H9 (cell line): ENCODE measurements around the gene PPFIA2. TPM values are rescaled to one million over a fixed set of nuclear protein-coding genes. Genes with fewer than 3 reads are reported as not detected.
A peak's percentile ranks its signal among the peaks of the same experiment; 100 is the strongest.
"Not testable (repeated sequence)": the region's sequence is repeated elsewhere in the genome, so short reads cannot be mapped to it uniquely, and the experiment has no call there.

Experiments used
- DNase-seq: peaks from one replicate; pipeline ENCODE4 v3.0.0-alpha.2; 2017
- H2AFZ ChIP-seq: one replicate; pipeline ENCODE4 v1.6.1; 2013; ENCODE audit warnings: mild to moderate bottlenecking, low read length, control low read depth, moderate library complexity
- H2AK5ac ChIP-seq: 2 replicates; pipeline ENCODE4 v1.6.1; 2013; ENCODE audit warnings: low read length, control low read depth, mixed read lengths; ENCODE audit not compliant: insufficient read length
- H2BK120ac ChIP-seq: one replicate; pipeline ENCODE4 v1.6.1; 2013; ENCODE audit warnings: low read depth, mild to moderate bottlenecking, low read length, control low read depth, inconsistent platforms; ENCODE audit not compliant: poor library complexity, severe bottlenecking
- H2BK12ac ChIP-seq: 2 replicates; pipeline ENCODE4 v1.6.1; 2013; ENCODE audit warnings: low read length, control low read depth, mixed read lengths, low read depth; ENCODE audit not compliant: insufficient read length
- H2BK15ac ChIP-seq: 2 replicates; pipeline ENCODE4 v1.6.1; 2013; ENCODE audit warnings: low read depth, low read length, control low read depth
- H2BK20ac ChIP-seq: one replicate; pipeline ENCODE4 v1.6.1; 2013; ENCODE audit warnings: low read depth, mild to moderate bottlenecking, low read length, control low read depth, inconsistent platforms; ENCODE audit not compliant: poor library complexity, severe bottlenecking
- H2BK5ac ChIP-seq: 2 replicates; pipeline ENCODE4 v1.6.1; 2013; ENCODE audit warnings: low read length, control low read depth, mixed read lengths; ENCODE audit not compliant: insufficient read length
- H3K14ac ChIP-seq: 2 replicates; pipeline ENCODE4 v1.6.1; 2013; ENCODE audit warnings: low read length, control low read depth; ENCODE audit not compliant: insufficient read depth
- H3K18ac ChIP-seq: 2 replicates; pipeline ENCODE4 v1.6.1; 2013; ENCODE audit warnings: low read depth, mild to moderate bottlenecking, mixed read lengths, low read length, control low read depth; ENCODE audit not compliant: insufficient read length
- H3K23ac ChIP-seq: 2 replicates; pipeline ENCODE4 v1.6.1; 2013; ENCODE audit warnings: low read length, control low read depth, mixed read lengths, low read depth; ENCODE audit not compliant: insufficient read length
- H3K23me2 ChIP-seq: 2 replicates; pipeline ENCODE4 v1.6.1; 2013; ENCODE audit warnings: low read depth, mild to moderate bottlenecking, mixed read lengths, low read length, control low read depth; ENCODE audit not compliant: insufficient read length, poor library complexity, severe bottlenecking
- H3K27ac ChIP-seq: 2 replicates; pipeline ENCODE4 v1.5.1; 2013; ENCODE audit warnings: low read length, control low read depth, mixed read lengths, low read depth; ENCODE audit not compliant: insufficient read length
- H3K27me3 ChIP-seq: 2 replicates; pipeline ENCODE4 v1.6.1; 2013; ENCODE audit warnings: low read length, control low read depth, inconsistent platforms; ENCODE audit not compliant: insufficient read depth
- H3K4ac ChIP-seq: 2 replicates; pipeline ENCODE4 v1.6.1; 2013; ENCODE audit warnings: low read depth, mild to moderate bottlenecking, control low read depth, inconsistent platforms, low read length, moderate library complexity
- H3K4me1 ChIP-seq: 2 replicates; pipeline ENCODE4 v1.6.1; 2013; ENCODE audit warnings: low read length, control low read depth, inconsistent platforms; ENCODE audit not compliant: insufficient read depth
- H3K4me2 ChIP-seq: 2 replicates; pipeline ENCODE4 v1.6.1; 2013; ENCODE audit warnings: low read length, control low read depth, mixed read lengths; ENCODE audit not compliant: insufficient read length, insufficient read depth
- H3K56ac ChIP-seq: 2 replicates; pipeline ENCODE4 v1.6.1; 2013; ENCODE audit warnings: low read depth, mild to moderate bottlenecking, mixed read lengths, low read length, control low read depth; ENCODE audit not compliant: insufficient read length
- H3K79me1 ChIP-seq: 2 replicates; pipeline ENCODE4 v1.6.1; 2013; ENCODE audit warnings: low read depth, mild to moderate bottlenecking, moderate library complexity, low read length, control low read depth, inconsistent platforms; ENCODE audit not compliant: insufficient read depth, poor library complexity, severe bottlenecking
- H3K79me2 ChIP-seq: 2 replicates; pipeline ENCODE4 v1.6.1; 2013; ENCODE audit warnings: low read length, control low read depth, inconsistent platforms; ENCODE audit not compliant: insufficient read depth
- H3K9ac ChIP-seq: 2 replicates; pipeline ENCODE4 v1.6.1; 2013; ENCODE audit warnings: low read length, control low read depth, mixed read lengths; ENCODE audit not compliant: insufficient read length; ENCODE audit errors: extremely low read depth
- H3K9me3 ChIP-seq: one replicate; pipeline ENCODE4 v1.6.1; 2013; ENCODE audit warnings: low read depth, low read length, inconsistent platforms; ENCODE audit not compliant: control insufficient read depth
- H3T11ph ChIP-seq: one replicate; pipeline ENCODE4 v1.6.1; 2013; ENCODE audit warnings: mild to moderate bottlenecking, low read length, control low read depth, inconsistent platforms
- H4K20me1 ChIP-seq: one replicate; pipeline ENCODE4 v1.6.1; 2013; ENCODE audit not compliant: control insufficient read depth, insufficient read length, insufficient read depth
- H4K5ac ChIP-seq: 2 replicates; pipeline ENCODE4 v1.6.1; 2013; ENCODE audit warnings: low read depth, mild to moderate bottlenecking, mixed read lengths, low read length, control low read depth; ENCODE audit not compliant: insufficient read length
- H4K8ac ChIP-seq: replicated peaks from 2 replicates; pipeline ENCODE4 v1.6.1; 2013; ENCODE audit warnings: low read length, control low read depth, mixed read lengths, low read depth; ENCODE audit not compliant: insufficient read length
- H4K91ac ChIP-seq: 2 replicates; pipeline ENCODE4 v1.6.1; 2013; ENCODE audit warnings: low read depth, mild to moderate bottlenecking, moderate library complexity, mixed read lengths, low read length, control low read depth; ENCODE audit not compliant: insufficient read length
- H3K27ac Mint-ChIP-seq, 3 experiments: 2 replicates in 2 of 3; 3 replicates in 1 of 3; pipeline ENCODE4 v1.8.0; 2020 to 2021; ENCODE audit warnings: mixed read lengths in 3 of 3, mild to moderate bottlenecking in 1 of 3, moderate library complexity in 1 of 3
- H3K27me3 Mint-ChIP-seq: 2 replicates; pipeline ENCODE4 v1.8.0; 2021; ENCODE audit warnings: low read depth, mild to moderate bottlenecking, moderate library complexity, mixed read lengths
- H3K36me3 Mint-ChIP-seq, 3 experiments: 2 replicates in 2 of 3; 3 replicates in 1 of 3; pipeline ENCODE4 v1.8.0; 2020 to 2021; ENCODE audit warnings: low read depth in 3 of 3, mixed read lengths in 3 of 3; ENCODE audit not compliant: insufficient read depth in 1 of 3
- H3K4me1 Mint-ChIP-seq, 2 experiments: 2 replicates each; pipeline ENCODE4 v1.8.0; 2020; ENCODE audit warnings: mixed read lengths in 2 of 2
- H3K4me3 Mint-ChIP-seq, 2 experiments: 2 replicates in 1 of 2; 3 replicates in 1 of 2; pipeline ENCODE4 v1.8.0; 2020 to 2021; ENCODE audit warnings: mild to moderate bottlenecking in 2 of 2, mixed read lengths in 2 of 2, moderate library complexity in 1 of 2
- H3K9me3 Mint-ChIP-seq, 2 experiments: 2 replicates in 1 of 2; 3 replicates in 1 of 2; pipeline ENCODE4 v1.8.0; 2020; ENCODE audit warnings: mild to moderate bottlenecking in 2 of 2, mixed read lengths in 2 of 2, moderate library complexity in 1 of 2
- CTCF ChIP-seq: fragments of 200-600 bp; sonication (generic); conservative IDR thresholded peaks from 3 replicates; pipeline ENCODE4 v1.8.0; 2021; ENCODE audit warnings: antibody characterized with exemption, mild to moderate bottlenecking
- WGBS: extraction: QIAGEN DNeasy Blood & Tissue Kit; methylation state at CpG from one replicate; pipeline ENCODE4 v1.1.7; 2013; ENCODE audit warnings: missing lambda C conversion rate, low lambda C conversion rate, mixed read lengths; ENCODE audit not compliant: insufficient read length; ENCODE audit errors: extremely low coverage; 5-methylcytosine and 5-hydroxymethylcytosine counted together
- total RNA-seq: library from RNA; stranded (reverse); gene quantifications from 2 replicates; pipeline ENCODE4 v1.2.1, GENCODE V29; 2021

Gene PPFIA2
- total RNA-seq, 1 experiment from 2014 or later = 1.3 TPM

- H4K91ac ChIP-seq = no peak overlapping the region
- no peak overlapping the region for H2BK20ac ChIP-seq
- H3K27me3 ChIP-seq = no peaks in the 10 kb centered on the region
- H2BK5ac ChIP-seq = no peak overlapping the region
- H3K4me3 Mint-ChIP-seq = no peak overlapping the region
- peaks cover 15% of the 10 kb centered on the region; the same call in 1 of the 2 replicates for H3K4me1 ChIP-seq
- H3K9me3 ChIP-seq = no peaks in the 10 kb centered on the region
- H2AFZ ChIP-seq = no peak overlapping the region
- H3K23me2 ChIP-seq = no peaks in the 10 kb centered on the region
- no peak overlapping the region for H3K18ac ChIP-seq
- no peak overlapping the region for H3K23ac ChIP-seq
- no peak overlapping the region for H4K8ac ChIP-seq
- no peak for DNase-seq
- no peak overlapping the region for H2BK15ac ChIP-seq
- no peak overlapping the region for H2BK12ac ChIP-seq
- H3K27me3 Mint-ChIP-seq = no peaks in the 10 kb centered on the region; the same call in 1 of the 2 replicates
- H3K9me3 Mint-ChIP-seq = no peaks in the 10 kb centered on the region
- no peak overlapping the region for H2AK5ac ChIP-seq
- peaks cover 57 to 62% of the 10 kb centered on the region in 2 experiments for H3K4me1 Mint-ChIP-seq
- H4K20me1 ChIP-seq = no peaks in the 10 kb centered on the region
- no peaks in the 10 kb centered on the region for H3K79me1 ChIP-seq
- WGBS = no CpG with 5 or more reads among the region's 1 CpG
- no peak overlapping the region for H3T11ph ChIP-seq
- H3K4me2 ChIP-seq = no peak overlapping the region
- H3K27ac ChIP-seq = no peak overlapping the region
- H2BK120ac ChIP-seq = no peak overlapping the region
- H3K56ac ChIP-seq = no peak overlapping the region
- H3K9ac ChIP-seq = no peak overlapping the region
- no peaks in the 10 kb centered on the region; a peak in 1 of 7 replicates for H3K36me3 Mint-ChIP-seq
- no peak overlapping the region for H3K4ac ChIP-seq
- no peak for TF ChIP-seq CTCF
- H4K5ac ChIP-seq = no peak overlapping the region
- H3K79me2 ChIP-seq = no peaks in the 10 kb centered on the region
- H3K27ac Mint-ChIP-seq = no peak overlapping the region
- no peak overlapping the region for H3K14ac ChIP-seq
Measured at GRCh38 chr12:81211306-81211705, 547.8 kb downstream of the PPFIA2 start.

GRCh38 chr12:81209772-81210225 is 549.4 kb downstream of the PPFIA2 start:
- not testable (repeated sequence) for H3K4me3 Mint-ChIP-seq, H3K23ac ChIP-seq, H2BK12ac ChIP-seq, H3K14ac ChIP-seq, H4K8ac ChIP-seq, H3K18ac ChIP-seq, H3T11ph ChIP-seq, H2BK120ac ChIP-seq, H3K4me2 ChIP-seq, H3K36me3 Mint-ChIP-seq, H3K56ac ChIP-seq, DNase-seq, H2BK15ac ChIP-seq, H3K27me3 ChIP-seq, H2AK5ac ChIP-seq, H4K91ac ChIP-seq, H3K9me3 ChIP-seq, H2AFZ ChIP-seq, H4K20me1 ChIP-seq, H3K9ac ChIP-seq, H3K27me3 Mint-ChIP-seq, H3K79me1 ChIP-seq, H3K79me2 ChIP-seq, H3K23me2 ChIP-seq, H4K5ac ChIP-seq, H2BK5ac ChIP-seq, H3K4ac ChIP-seq, H3K27ac ChIP-seq, H2BK20ac ChIP-seq, H3K9me3 Mint-ChIP-seq
- WGBS = no CpG with 5 or more reads among the region's 2 CpGs
- H3K4me1 ChIP-seq = peaks cover 15% of the 10 kb centered on the region; the same call in 1 of the 2 replicates
- H3K27ac Mint-ChIP-seq = peak overlapping the region; percentile 17 to 50 (median 46); a peak in 3 of 7 replicates
- peaks cover 71 to 77% of the 10 kb centered on the region in 2 experiments for H3K4me1 Mint-ChIP-seq
